UCSD-AML1 (cell line): ENCODE data around the gene TOX2.
"Not testable (repeated sequence)": the region's sequence is repeated elsewhere in the genome, so short reads cannot be mapped to it uniquely, and the experiment has no call there.

Experiments
- DNase-seq: peaks from one replicate; lab custom pipeline; 2025; ENCODE audit not compliant: unreplicated experiment; lab: John Stamatoyannopoulos, UW

TOX2 gene

GRCh38 chr20:44029848-44030230 is 115.2 kb downstream of the TOX2 start:
- DNase-seq, result no peak

- no peak for DNase-seq
These were observed 115.7 kb downstream of the TOX2 start for GRCh38 chr20:44030394-44030793.

GRCh38 chr20:44031001-44031574 is 116.4 kb downstream of the TOX2 start:
- DNase-seq, result no peak

- DNase-seq, result no peak
These were observed 117.3 kb downstream of the TOX2 start for GRCh38 chr20:44031781-44032582.

- DNase-seq, result no peak
These were observed 118.1 kb downstream of the TOX2 start for GRCh38 chr20:44032583-44033331.

- no peak for DNase-seq
These were observed 118.7 kb downstream of the TOX2 start for GRCh38 chr20:44033344-44033743.

- DNase-seq, result no peak
These were observed 119.2 kb downstream of the TOX2 start for GRCh38 chr20:44033873-44034272.

GRCh38 chr20:44034451-44034850 is 119.8 kb downstream of the TOX2 start:
- no peak for DNase-seq

- no peak for DNase-seq
These were observed 120.4 kb downstream of the TOX2 start for GRCh38 chr20:44034965-44035635.

GRCh38 chr20:44035924-44036323 is 121.3 kb downstream of the TOX2 start:
- no peak for DNase-seq

- no peak for DNase-seq
These were observed 121.8 kb downstream of the TOX2 start for GRCh38 chr20:44036441-44036840.

GRCh38 chr20:44038681-44039123 is 124.0 kb downstream of the TOX2 start:
- no peak for DNase-seq

- DNase-seq, result no peak
These were observed 124.5 kb downstream of the TOX2 start for GRCh38 chr20:44039147-44039546.

GRCh38 chr20:44039741-44040140 is 125.1 kb downstream of the TOX2 start:
- no peak for DNase-seq

- no peak for DNase-seq
These were observed 125.7 kb downstream of the TOX2 start for GRCh38 chr20:44040202-44040915.

- no peak for DNase-seq
These were observed 126.3 kb downstream of the TOX2 start for GRCh38 chr20:44041001-44041400.

- DNase-seq, result not testable (repeated sequence)
These were observed 130.1 kb downstream of the TOX2 start for GRCh38 chr20:44044712-44045111.

- no peak for DNase-seq
These were observed 135.7 kb downstream of the TOX2 start for GRCh38 chr20:44050327-44050726.

GRCh38 chr20:44050925-44051660 is 136.4 kb downstream of the TOX2 start:
- DNase-seq, result no peak

GRCh38 chr20:44051661-44052000 is 137.0 kb downstream of the TOX2 start:
- no peak for DNase-seq
